Endothelial cell (in vitro differentiated cells): ENCODE results near the gene SEPTIN11. TPM values are rescaled to one million over a fixed set of nuclear protein-coding genes. Genes with fewer than 3 reads are reported as not detected.

ENCODE experiments used
- DNase-seq: peaks from one replicate; pipeline ENCODE4 v3.0.0; 2021; ENCODE audit warnings: low spot score
- H3K27ac Mint-ChIP-seq: one replicate; pipeline ENCODE4 v1.8.0; 2021; ENCODE audit warnings: mixed read lengths, inconsistent platforms; ENCODE audit not compliant: unreplicated experiment
- H3K27me3 Mint-ChIP-seq: one replicate; pipeline ENCODE4 v1.8.0; 2021; ENCODE audit warnings: mild to moderate bottlenecking, moderate library complexity, mixed read lengths, inconsistent platforms; ENCODE audit not compliant: unreplicated experiment
- H3K36me3 Mint-ChIP-seq: one replicate; pipeline ENCODE4 v1.8.0; 2021; ENCODE audit warnings: mild to moderate bottlenecking, low read depth, mixed read lengths, inconsistent platforms; ENCODE audit not compliant: unreplicated experiment
- H3K4me1 Mint-ChIP-seq: one replicate; pipeline ENCODE4 v1.8.0; 2021; ENCODE audit warnings: mild to moderate bottlenecking, mixed read lengths, inconsistent platforms; ENCODE audit not compliant: unreplicated experiment
- H3K4me3 Mint-ChIP-seq: one replicate; pipeline ENCODE4 v1.8.0; 2021; ENCODE audit warnings: mild to moderate bottlenecking, mixed read lengths, inconsistent platforms; ENCODE audit not compliant: unreplicated experiment
- H3K9me3 Mint-ChIP-seq: one replicate; pipeline ENCODE4 v1.8.0; 2021; ENCODE audit warnings: mixed read lengths, inconsistent platforms; ENCODE audit not compliant: unreplicated experiment
- CTCF ChIP-seq: fragments of 200-600 bp; sonication (generic); IDR thresholded peaks from one replicate; pipeline ENCODE4 v1.5.0; 2021; ENCODE audit warnings: antibody characterized with exemption; ENCODE audit not compliant: unreplicated experiment
- long read RNA-seq: library from polyadenylated mRNA; unstranded; transcript quantifications from one replicate; pipeline ENCODE4 v2.0.0, GENCODE V29; 2020; ENCODE audit not compliant: unreplicated experiment
- total RNA-seq: library from RNA; stranded (reverse); fragmentation: NEBNext Ultra II Directional; extraction: Animal tissue kit (Norgen Biotek cat#: 25700); gene quantifications from one replicate; pipeline ENCODE4 v1.2.1, GENCODE V29; 2021; ENCODE audit not compliant: unreplicated experiment

Gene SEPTIN11
- 331 TPM for total RNA-seq
- long read RNA-seq, full-length matches to known transcripts, result 93 of 171 reads
- long read RNA-seq, partial matches to known transcripts, result 60 of 171 reads
- long read RNA-seq, other reads (novel, unspliced or antisense), result 18 of 171 reads

DNA sequence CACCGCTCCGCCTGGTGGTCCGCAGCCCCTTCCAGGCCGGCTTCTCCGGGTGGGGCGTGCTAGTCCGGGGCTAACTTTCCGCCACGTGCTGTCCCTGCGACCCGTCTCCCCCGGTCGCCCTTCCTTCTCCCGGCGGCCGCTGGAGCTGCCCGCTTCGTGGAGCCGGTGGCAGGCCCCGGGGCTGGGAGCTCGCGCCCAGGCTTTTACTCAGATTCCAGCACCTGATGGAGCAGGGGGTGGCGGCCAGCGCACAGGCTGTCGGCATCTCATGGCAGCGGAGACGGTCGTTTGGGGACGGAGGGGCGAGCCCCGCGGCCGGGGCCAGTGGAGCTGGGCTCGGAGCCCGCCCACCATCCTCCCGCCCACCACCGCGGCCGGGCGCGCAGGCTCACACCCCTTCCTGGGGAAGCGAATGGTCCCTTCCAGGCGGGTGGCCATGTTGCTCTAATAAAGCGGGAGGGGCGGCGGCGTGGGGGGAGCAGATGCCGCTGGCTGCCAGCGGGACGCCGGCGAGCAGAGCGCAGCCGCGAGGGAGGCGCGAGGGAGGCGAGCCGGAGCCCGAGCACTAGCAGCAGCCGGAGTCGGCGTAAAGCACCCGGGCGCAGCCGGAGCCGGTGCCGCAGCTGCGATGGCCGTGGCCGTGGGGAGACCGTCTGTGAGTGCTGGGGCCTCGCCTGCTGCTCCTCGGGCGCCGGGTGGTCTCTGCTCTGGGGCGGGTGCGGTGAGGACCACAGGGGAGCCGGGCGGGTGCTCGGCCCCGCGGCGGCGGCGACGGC, at the start of gene SEPTIN11:
Gene SEPTIN11 (plus strand): TSS at position 477 of the 776 bp plus-strand sequence. CDS start 152 bp downstream, at position 629.
- DNase-seq, result peak; percentile 92
- Mint-ChIP-seq H3K4me3 (peak within 1 kb of the TSS; percentile 94), H3K27ac (peak within 1 kb of the TSS; percentile 70), H3K4me1 (peaks cover 41% of the 10 kb centered on the region), H3K27me3 (peaks cover 7% of the 10 kb centered on the region), H3K36me3 (peaks cover 12% of the 10 kb centered on the region), H3K9me3 (no peaks in the 10 kb centered on the region)
- TF ChIP-seq CTCF, result no peak

DNA sequence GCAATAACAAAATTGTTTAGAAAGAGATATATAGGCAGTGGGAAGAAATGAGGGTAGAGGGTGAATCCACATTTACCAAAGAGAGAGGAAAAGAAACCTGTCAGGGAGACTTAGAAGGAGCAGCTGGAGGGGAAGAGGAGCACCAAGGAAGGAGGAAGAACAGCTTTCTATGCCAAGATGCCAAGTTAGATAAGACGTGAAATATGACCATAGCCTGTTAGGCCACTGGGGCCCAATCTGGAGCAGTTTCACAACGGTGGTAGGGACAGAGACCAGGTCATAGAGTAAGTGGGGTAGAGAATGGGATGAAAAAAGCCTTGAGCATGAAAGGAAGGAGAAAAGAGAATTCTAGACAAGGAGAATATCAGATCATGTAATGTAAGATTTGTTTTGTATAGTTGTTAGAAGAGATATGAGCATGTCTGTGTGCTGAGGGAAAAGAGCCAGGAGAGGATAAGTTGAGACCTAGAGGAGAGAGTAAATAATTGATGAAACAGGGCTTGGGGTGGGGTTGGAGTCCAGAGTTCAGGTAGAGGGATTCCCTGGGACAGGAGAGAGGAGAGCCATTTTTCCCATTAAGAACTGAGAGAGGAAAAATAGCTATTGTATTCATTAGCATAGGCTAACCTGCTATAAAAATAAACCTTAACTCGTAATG, 47.2 kb upstream of the SEPTIN11 start:
- H3K4me1 Mint-ChIP-seq, result peaks cover 14% of the 10 kb centered on the region
- no peaks in the 10 kb centered on the region for H3K27me3 Mint-ChIP-seq
- no peak for TF ChIP-seq CTCF
- DNase-seq, result no peak
- H3K27ac Mint-ChIP-seq, result no peak overlapping the region
- no peak overlapping the region for H3K4me3 Mint-ChIP-seq
- peaks cover 25% of the 10 kb centered on the region for H3K36me3 Mint-ChIP-seq
- H3K9me3 Mint-ChIP-seq, result no peaks in the 10 kb centered on the region

GRCh38 chr4:76904646-76905190, 44.8 kb upstream of the SEPTIN11 start:
- no peaks in the 10 kb centered on the region for H3K27me3 Mint-ChIP-seq
- H3K4me3 Mint-ChIP-seq, result peak overlapping the region; percentile 52
- TF ChIP-seq CTCF, result no peak
- no peak overlapping the region for H3K27ac Mint-ChIP-seq
- H3K9me3 Mint-ChIP-seq, result no peaks in the 10 kb centered on the region
- peaks cover 3% of the 10 kb centered on the region for H3K4me1 Mint-ChIP-seq
- no peak for DNase-seq
- H3K36me3 Mint-ChIP-seq, result peaks cover 43% of the 10 kb centered on the region

- Mint-ChIP-seq H3K27me3 (no peaks in the 10 kb centered on the region), H3K27ac (no peak overlapping the region), H3K4me1 (no peaks in the 10 kb centered on the region), H3K36me3 (peaks cover 47% of the 10 kb centered on the region), H3K9me3 (no peaks in the 10 kb centered on the region), H3K4me3 (no peak overlapping the region)
- no peak for DNase-seq
- TF ChIP-seq CTCF, result no peak
Observed at GRCh38 chr4:76905521-76905920, 44.0 kb upstream of the SEPTIN11 start.

GRCh38 chr4:76909711-76910110, 39.8 kb upstream of the SEPTIN11 start:
- no peak for TF ChIP-seq CTCF
- Mint-ChIP-seq H3K36me3 (peaks cover 46% of the 10 kb centered on the region), H3K27me3 (no peaks in the 10 kb centered on the region), H3K4me1 (no peaks in the 10 kb centered on the region), H3K4me3 (no peak overlapping the region), H3K9me3 (no peaks in the 10 kb centered on the region), H3K27ac (no peak overlapping the region)
- no peak for DNase-seq
